H9 (cell line): ENCODE data around the gene CCDC177. TPM values are rescaled to one million over a fixed set of nuclear protein-coding genes. Genes with fewer than 3 reads are reported as not detected.

Experiments used
- DNase-seq: peaks from one replicate; pipeline ENCODE4 v3.0.0-alpha.2; 2017
- H2AFZ ChIP-seq: one replicate; pipeline ENCODE4 v1.6.1; 2013; ENCODE audit warnings: mild to moderate bottlenecking, low read length, control low read depth, moderate library complexity
- H2AK5ac ChIP-seq: 2 replicates; pipeline ENCODE4 v1.6.1; 2013; ENCODE audit warnings: low read length, control low read depth, mixed read lengths; ENCODE audit not compliant: insufficient read length
- H2BK120ac ChIP-seq: one replicate; pipeline ENCODE4 v1.6.1; 2013; ENCODE audit warnings: low read depth, mild to moderate bottlenecking, low read length, control low read depth, inconsistent platforms; ENCODE audit not compliant: poor library complexity, severe bottlenecking
- H2BK12ac ChIP-seq: 2 replicates; pipeline ENCODE4 v1.6.1; 2013; ENCODE audit warnings: low read length, control low read depth, mixed read lengths, low read depth; ENCODE audit not compliant: insufficient read length
- H2BK15ac ChIP-seq: 2 replicates; pipeline ENCODE4 v1.6.1; 2013; ENCODE audit warnings: low read depth, low read length, control low read depth
- H2BK20ac ChIP-seq: one replicate; pipeline ENCODE4 v1.6.1; 2013; ENCODE audit warnings: low read depth, mild to moderate bottlenecking, low read length, control low read depth, inconsistent platforms; ENCODE audit not compliant: poor library complexity, severe bottlenecking
- H2BK5ac ChIP-seq: 2 replicates; pipeline ENCODE4 v1.6.1; 2013; ENCODE audit warnings: low read length, control low read depth, mixed read lengths; ENCODE audit not compliant: insufficient read length
- H3K14ac ChIP-seq: 2 replicates; pipeline ENCODE4 v1.6.1; 2013; ENCODE audit warnings: low read length, control low read depth; ENCODE audit not compliant: insufficient read depth
- H3K18ac ChIP-seq: 2 replicates; pipeline ENCODE4 v1.6.1; 2013; ENCODE audit warnings: low read depth, mild to moderate bottlenecking, mixed read lengths, low read length, control low read depth; ENCODE audit not compliant: insufficient read length
- H3K23ac ChIP-seq: 2 replicates; pipeline ENCODE4 v1.6.1; 2013; ENCODE audit warnings: low read length, control low read depth, mixed read lengths, low read depth; ENCODE audit not compliant: insufficient read length
- H3K23me2 ChIP-seq: 2 replicates; pipeline ENCODE4 v1.6.1; 2013; ENCODE audit warnings: low read depth, mild to moderate bottlenecking, mixed read lengths, low read length, control low read depth; ENCODE audit not compliant: insufficient read length, poor library complexity, severe bottlenecking
- H3K27ac ChIP-seq: 2 replicates; pipeline ENCODE4 v1.5.1; 2013; ENCODE audit warnings: low read length, control low read depth, mixed read lengths, low read depth; ENCODE audit not compliant: insufficient read length
- H3K27me3 ChIP-seq: 2 replicates; pipeline ENCODE4 v1.6.1; 2013; ENCODE audit warnings: low read length, control low read depth, inconsistent platforms; ENCODE audit not compliant: insufficient read depth
- H3K4ac ChIP-seq: 2 replicates; pipeline ENCODE4 v1.6.1; 2013; ENCODE audit warnings: low read depth, mild to moderate bottlenecking, control low read depth, inconsistent platforms, low read length, moderate library complexity
- H3K4me1 ChIP-seq: 2 replicates; pipeline ENCODE4 v1.6.1; 2013; ENCODE audit warnings: low read length, control low read depth, inconsistent platforms; ENCODE audit not compliant: insufficient read depth
- H3K4me2 ChIP-seq: 2 replicates; pipeline ENCODE4 v1.6.1; 2013; ENCODE audit warnings: low read length, control low read depth, mixed read lengths; ENCODE audit not compliant: insufficient read length, insufficient read depth
- H3K56ac ChIP-seq: 2 replicates; pipeline ENCODE4 v1.6.1; 2013; ENCODE audit warnings: low read depth, mild to moderate bottlenecking, mixed read lengths, low read length, control low read depth; ENCODE audit not compliant: insufficient read length
- H3K79me1 ChIP-seq: 2 replicates; pipeline ENCODE4 v1.6.1; 2013; ENCODE audit warnings: low read depth, mild to moderate bottlenecking, moderate library complexity, low read length, control low read depth, inconsistent platforms; ENCODE audit not compliant: insufficient read depth, poor library complexity, severe bottlenecking
- H3K79me2 ChIP-seq: 2 replicates; pipeline ENCODE4 v1.6.1; 2013; ENCODE audit warnings: low read length, control low read depth, inconsistent platforms; ENCODE audit not compliant: insufficient read depth
- H3K9ac ChIP-seq: 2 replicates; pipeline ENCODE4 v1.6.1; 2013; ENCODE audit warnings: low read length, control low read depth, mixed read lengths; ENCODE audit not compliant: insufficient read length; ENCODE audit errors: extremely low read depth
- H3K9me3 ChIP-seq: one replicate; pipeline ENCODE4 v1.6.1; 2013; ENCODE audit warnings: low read depth, low read length, inconsistent platforms; ENCODE audit not compliant: control insufficient read depth
- H3T11ph ChIP-seq: one replicate; pipeline ENCODE4 v1.6.1; 2013; ENCODE audit warnings: mild to moderate bottlenecking, low read length, control low read depth, inconsistent platforms
- H4K20me1 ChIP-seq: one replicate; pipeline ENCODE4 v1.6.1; 2013; ENCODE audit not compliant: control insufficient read depth, insufficient read length, insufficient read depth
- H4K5ac ChIP-seq: 2 replicates; pipeline ENCODE4 v1.6.1; 2013; ENCODE audit warnings: low read depth, mild to moderate bottlenecking, mixed read lengths, low read length, control low read depth; ENCODE audit not compliant: insufficient read length
- H4K8ac ChIP-seq: replicated peaks from 2 replicates; pipeline ENCODE4 v1.6.1; 2013; ENCODE audit warnings: low read length, control low read depth, mixed read lengths, low read depth; ENCODE audit not compliant: insufficient read length
- H4K91ac ChIP-seq: 2 replicates; pipeline ENCODE4 v1.6.1; 2013; ENCODE audit warnings: low read depth, mild to moderate bottlenecking, moderate library complexity, mixed read lengths, low read length, control low read depth; ENCODE audit not compliant: insufficient read length
- H3K27ac Mint-ChIP-seq, 3 experiments: 2 replicates in 2 of 3; 3 replicates in 1 of 3; pipeline ENCODE4 v1.8.0; 2020 to 2021; ENCODE audit warnings: mixed read lengths in 3 of 3, mild to moderate bottlenecking in 1 of 3, moderate library complexity in 1 of 3
- H3K27me3 Mint-ChIP-seq: 2 replicates; pipeline ENCODE4 v1.8.0; 2021; ENCODE audit warnings: low read depth, mild to moderate bottlenecking, moderate library complexity, mixed read lengths
- H3K36me3 Mint-ChIP-seq, 3 experiments: 2 replicates in 2 of 3; 3 replicates in 1 of 3; pipeline ENCODE4 v1.8.0; 2020 to 2021; ENCODE audit warnings: low read depth in 3 of 3, mixed read lengths in 3 of 3; ENCODE audit not compliant: insufficient read depth in 1 of 3
- H3K4me1 Mint-ChIP-seq, 2 experiments: 2 replicates each; pipeline ENCODE4 v1.8.0; 2020; ENCODE audit warnings: mixed read lengths in 2 of 2
- H3K4me3 Mint-ChIP-seq, 2 experiments: 2 replicates in 1 of 2; 3 replicates in 1 of 2; pipeline ENCODE4 v1.8.0; 2020 to 2021; ENCODE audit warnings: mild to moderate bottlenecking in 2 of 2, mixed read lengths in 2 of 2, moderate library complexity in 1 of 2
- H3K9me3 Mint-ChIP-seq, 2 experiments: 2 replicates in 1 of 2; 3 replicates in 1 of 2; pipeline ENCODE4 v1.8.0; 2020; ENCODE audit warnings: mild to moderate bottlenecking in 2 of 2, mixed read lengths in 2 of 2, moderate library complexity in 1 of 2
- WGBS: extraction: QIAGEN DNeasy Blood & Tissue Kit; methylation state at CpG from one replicate; pipeline ENCODE4 v1.1.7; 2013; ENCODE audit warnings: missing lambda C conversion rate, low lambda C conversion rate, mixed read lengths; ENCODE audit not compliant: insufficient read length; ENCODE audit errors: extremely low coverage; 5-methylcytosine and 5-hydroxymethylcytosine counted together
- total RNA-seq: library from RNA; stranded (reverse); gene quantifications from 2 replicates; pipeline ENCODE4 v1.2.1, GENCODE V29; 2021
- TF ChIP-seq, protein P1 (sequence below): fragments of 200-600 bp; sonication (generic); conservative IDR thresholded peaks from 3 replicates; pipeline ENCODE4 v1.8.0; 2021; ENCODE audit warnings: antibody characterized with exemption, mild to moderate bottlenecking

Gene CCDC177
- total RNA-seq, 1 experiment from 2014 or later: 6.1 TPM

DNA sequence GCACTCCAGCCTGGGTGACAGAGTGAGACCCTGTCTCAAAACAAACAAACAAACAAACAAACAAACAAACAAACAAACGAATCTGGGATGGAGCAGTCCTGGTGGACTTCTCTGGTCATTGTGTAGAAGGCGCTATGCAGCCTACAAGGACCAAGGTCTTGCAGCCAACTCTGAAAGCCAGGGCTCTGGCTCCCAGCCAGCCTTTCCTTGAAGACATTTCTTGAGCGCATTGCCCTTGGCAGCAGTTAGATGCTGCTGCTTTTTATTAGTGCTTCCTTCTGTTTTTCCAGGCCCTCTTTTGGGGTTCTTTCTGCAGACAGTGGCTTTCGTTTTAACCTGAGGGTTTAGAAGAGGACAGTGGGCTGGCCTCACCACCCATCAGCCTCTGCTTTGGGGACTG is 20.2 kb downstream of the CCDC177 start:
- TF ChIP-seq, protein P1, sequence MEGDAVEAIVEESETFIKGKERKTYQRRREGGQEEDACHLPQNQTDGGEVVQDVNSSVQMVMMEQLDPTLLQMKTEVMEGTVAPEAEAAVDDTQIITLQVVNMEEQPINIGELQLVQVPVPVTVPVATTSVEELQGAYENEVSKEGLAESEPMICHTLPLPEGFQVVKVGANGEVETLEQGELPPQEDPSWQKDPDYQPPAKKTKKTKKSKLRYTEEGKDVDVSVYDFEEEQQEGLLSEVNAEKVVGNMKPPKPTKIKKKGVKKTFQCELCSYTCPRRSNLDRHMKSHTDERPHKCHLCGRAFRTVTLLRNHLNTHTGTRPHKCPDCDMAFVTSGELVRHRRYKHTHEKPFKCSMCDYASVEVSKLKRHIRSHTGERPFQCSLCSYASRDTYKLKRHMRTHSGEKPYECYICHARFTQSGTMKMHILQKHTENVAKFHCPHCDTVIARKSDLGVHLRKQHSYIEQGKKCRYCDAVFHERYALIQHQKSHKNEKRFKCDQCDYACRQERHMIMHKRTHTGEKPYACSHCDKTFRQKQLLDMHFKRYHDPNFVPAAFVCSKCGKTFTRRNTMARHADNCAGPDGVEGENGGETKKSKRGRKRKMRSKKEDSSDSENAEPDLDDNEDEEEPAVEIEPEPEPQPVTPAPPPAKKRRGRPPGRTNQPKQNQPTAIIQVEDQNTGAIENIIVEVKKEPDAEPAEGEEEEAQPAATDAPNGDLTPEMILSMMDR: no peak
- no peaks in the 10 kb centered on the region for H3K23me2 ChIP-seq
- no peak overlapping the region for H3K27ac ChIP-seq
- H3K9me3 ChIP-seq: no peaks in the 10 kb centered on the region
- WGBS: no CpG with 5 or more reads among the region's 4 CpGs
- H3K36me3 Mint-ChIP-seq: no peaks in the 10 kb centered on the region; a peak in 1 of 7 replicates
- H3K56ac ChIP-seq: no peak overlapping the region
- no peak overlapping the region for H4K91ac ChIP-seq
- H3K79me1 ChIP-seq: no peaks in the 10 kb centered on the region
- H2BK20ac ChIP-seq: no peak overlapping the region
- no peak overlapping the region for H3K14ac ChIP-seq
- no peak overlapping the region for H3K4me3 Mint-ChIP-seq
- H3K27me3 ChIP-seq: no peaks in the 10 kb centered on the region
- no peak overlapping the region for H2AK5ac ChIP-seq
- no peaks in the 10 kb centered on the region; a peak in 2 of 5 replicates for H3K9me3 Mint-ChIP-seq
- H3K23ac ChIP-seq: no peak overlapping the region
- H2BK15ac ChIP-seq: no peak overlapping the region
- H4K8ac ChIP-seq: no peak overlapping the region
- peaks cover 7% of the 10 kb centered on the region; the same call in 1 of the 2 replicates for H3K4me1 ChIP-seq
- no peak overlapping the region for H3K4ac ChIP-seq
- H3K27ac Mint-ChIP-seq: peak overlapping the region in 1 of 3 experiments; percentile 70; a peak in 2 of 7 replicates
- no peaks in the 10 kb centered on the region for H3K79me2 ChIP-seq
- H3K27me3 Mint-ChIP-seq: peaks cover 7% of the 10 kb centered on the region
- H2BK120ac ChIP-seq: no peak overlapping the region
- no peak for DNase-seq
- no peak overlapping the region for H2BK12ac ChIP-seq
- H3K18ac ChIP-seq: no peak overlapping the region
- H3T11ph ChIP-seq: no peak overlapping the region
- H2BK5ac ChIP-seq: no peak overlapping the region
- no peaks in the 10 kb centered on the region for H4K20me1 ChIP-seq
- no peak overlapping the region for H3K9ac ChIP-seq
- no peak overlapping the region for H4K5ac ChIP-seq
- no peak overlapping the region for H3K4me2 ChIP-seq
- H3K4me1 Mint-ChIP-seq: peaks cover 25 to 29% of the 10 kb centered on the region in 2 experiments
- no peak overlapping the region for H2AFZ ChIP-seq
